ENCODE results near the gene KIFAP3.
"Not testable (repeated sequence)": the region's sequence is repeated elsewhere in the genome, so short reads cannot be mapped to it uniquely, and the experiment has no call there.

The KIFAP3 gene

DNA sequence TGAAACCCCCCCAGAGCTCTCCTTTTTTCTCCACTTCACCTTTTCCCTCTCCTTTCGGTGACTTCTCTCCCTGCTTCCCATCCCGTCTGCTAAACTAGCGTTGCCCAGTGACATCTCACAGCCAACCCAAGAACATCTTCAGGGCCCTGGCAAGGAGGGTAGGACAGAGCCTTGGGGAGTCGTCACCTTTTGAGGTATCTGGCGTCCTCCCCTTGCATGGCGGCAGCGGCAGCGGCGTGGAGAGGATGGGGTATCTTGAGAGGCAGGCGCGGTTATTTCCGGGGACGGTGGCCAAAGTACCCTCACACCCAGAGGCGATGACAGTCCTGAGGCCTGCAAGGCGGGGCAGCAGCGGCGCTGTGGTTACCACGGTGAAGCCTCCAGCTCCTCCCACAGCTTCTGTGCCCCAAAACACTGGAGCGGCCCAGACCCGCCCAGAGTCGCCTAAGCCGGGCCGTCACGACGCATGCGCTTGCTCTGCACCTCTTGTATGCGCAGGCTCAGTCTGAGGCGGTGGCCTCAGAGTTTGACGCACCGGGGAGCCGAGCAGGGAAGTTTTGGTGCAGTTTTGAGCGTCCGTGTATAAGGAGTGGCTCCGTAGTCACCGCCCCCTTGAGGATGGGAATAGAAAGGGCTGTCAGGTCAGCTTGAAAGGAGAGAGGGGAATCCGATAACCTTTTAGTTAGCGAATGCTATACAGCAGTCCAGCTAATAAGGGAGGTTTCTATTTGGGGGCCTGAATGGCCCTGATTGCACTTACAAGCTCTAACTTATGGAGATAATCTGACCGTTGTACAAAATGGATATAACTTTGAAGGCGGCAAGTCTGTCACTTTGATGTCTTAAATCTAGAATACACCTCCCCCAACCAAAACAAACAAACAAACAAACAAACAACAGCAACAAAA is at the start of gene KIFAP3:
KIFAP3 (minus strand) TSS at position 446 of the 908 bp plus-strand sequence; CDS start at position 218, 228 bp downstream.
- peak; percentile 93 for DNase-seq

GRCh38 chr1:170122366-170122765 is 47.9 kb upstream of the KIFAP3 start:
- no peak for DNase-seq

DNA sequence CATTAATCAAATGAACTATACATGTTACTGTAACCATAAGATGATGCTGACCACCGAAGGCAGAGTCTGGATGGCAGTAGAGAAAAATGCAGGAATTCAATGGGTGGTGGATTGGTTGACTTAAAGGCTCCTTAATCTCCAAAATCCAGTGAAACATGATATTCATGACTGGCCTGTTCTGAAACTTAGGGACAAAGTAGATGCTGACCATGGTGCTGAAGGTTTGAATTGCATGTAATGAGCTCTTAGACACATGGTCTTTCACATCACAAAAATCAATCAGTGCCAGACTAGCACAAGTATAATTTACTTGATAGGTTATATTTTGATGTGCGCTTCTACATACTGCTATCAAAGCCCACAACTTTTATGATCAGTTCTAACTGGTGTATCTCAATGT is 40.4 kb upstream of the KIFAP3 start:
- DNase-seq, result no peak

DNA sequence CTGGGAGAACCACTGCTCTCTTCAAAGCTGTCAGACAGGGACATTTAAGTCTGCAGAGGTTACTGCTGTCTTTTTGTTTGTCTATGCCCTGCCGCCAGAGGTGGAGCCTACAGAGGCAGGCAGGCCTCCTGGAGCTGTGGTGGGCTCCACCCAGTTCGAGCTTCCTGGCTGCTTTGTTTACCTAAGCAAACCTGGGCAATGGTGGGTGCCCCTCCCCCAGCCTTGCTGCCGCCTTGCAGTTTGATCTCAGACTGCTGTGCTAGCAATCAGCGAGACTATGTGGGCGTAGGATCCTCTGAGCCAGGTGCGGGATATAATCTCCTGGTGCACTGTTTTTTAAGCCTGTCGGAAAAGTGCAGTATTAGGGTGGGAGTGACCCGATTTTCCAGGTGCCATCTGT is 38.6 kb upstream of the KIFAP3 start:
- DNase-seq, result not testable (repeated sequence)

DNA sequence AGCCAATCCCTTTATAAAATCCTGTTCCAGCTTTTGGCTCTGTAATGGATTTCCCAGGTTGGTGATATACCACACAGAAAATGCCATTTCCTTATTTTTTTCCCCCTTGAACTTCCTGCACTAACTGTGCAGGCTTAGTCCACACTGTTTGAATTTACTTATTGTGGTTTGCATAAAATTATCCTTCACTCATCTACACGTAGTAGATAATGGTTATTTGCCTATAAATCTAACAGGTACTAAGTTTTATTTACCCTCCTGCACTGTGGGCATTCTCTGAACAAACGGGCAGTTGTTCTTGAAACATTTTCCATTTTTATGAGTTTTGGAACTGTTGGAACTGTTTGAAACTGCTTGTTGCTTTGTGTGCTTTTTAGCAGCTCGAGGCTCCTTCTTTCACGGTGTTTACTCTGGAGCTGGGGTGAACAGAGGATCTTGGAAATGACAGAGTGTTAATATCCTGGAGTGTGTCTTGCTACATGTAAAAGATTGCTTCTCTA is 23.0 kb upstream of the KIFAP3 start:
- no peak for DNase-seq

DNA sequence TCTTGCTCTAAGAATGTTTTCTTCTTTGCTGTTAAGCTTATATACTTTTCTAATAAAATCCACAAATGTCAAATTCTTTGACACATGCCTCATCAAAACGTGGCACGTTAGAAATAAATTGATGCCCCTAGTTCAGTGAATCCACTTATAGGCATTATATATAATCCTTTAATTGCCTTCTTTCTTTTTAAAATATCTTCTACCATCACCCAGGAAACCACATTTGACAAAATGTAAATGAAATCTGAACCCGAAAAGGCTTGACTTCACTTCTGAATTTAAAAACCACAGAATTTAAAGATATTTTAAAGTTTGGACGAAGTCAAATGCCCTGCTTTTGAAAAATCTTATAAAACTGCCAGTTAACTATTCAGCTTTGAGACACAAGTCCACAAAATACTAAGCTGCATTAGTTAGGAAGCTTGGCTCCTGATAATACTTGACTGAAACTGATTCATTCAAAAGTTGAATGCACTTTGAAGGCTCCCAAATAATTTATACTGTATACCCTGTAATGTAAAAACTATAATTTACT is 22.4 kb upstream of the KIFAP3 start:
- DNase-seq, result no peak

GRCh38 chr1:170095976-170096748 is 21.7 kb upstream of the KIFAP3 start:
- DNase-seq, result no peak

DNA sequence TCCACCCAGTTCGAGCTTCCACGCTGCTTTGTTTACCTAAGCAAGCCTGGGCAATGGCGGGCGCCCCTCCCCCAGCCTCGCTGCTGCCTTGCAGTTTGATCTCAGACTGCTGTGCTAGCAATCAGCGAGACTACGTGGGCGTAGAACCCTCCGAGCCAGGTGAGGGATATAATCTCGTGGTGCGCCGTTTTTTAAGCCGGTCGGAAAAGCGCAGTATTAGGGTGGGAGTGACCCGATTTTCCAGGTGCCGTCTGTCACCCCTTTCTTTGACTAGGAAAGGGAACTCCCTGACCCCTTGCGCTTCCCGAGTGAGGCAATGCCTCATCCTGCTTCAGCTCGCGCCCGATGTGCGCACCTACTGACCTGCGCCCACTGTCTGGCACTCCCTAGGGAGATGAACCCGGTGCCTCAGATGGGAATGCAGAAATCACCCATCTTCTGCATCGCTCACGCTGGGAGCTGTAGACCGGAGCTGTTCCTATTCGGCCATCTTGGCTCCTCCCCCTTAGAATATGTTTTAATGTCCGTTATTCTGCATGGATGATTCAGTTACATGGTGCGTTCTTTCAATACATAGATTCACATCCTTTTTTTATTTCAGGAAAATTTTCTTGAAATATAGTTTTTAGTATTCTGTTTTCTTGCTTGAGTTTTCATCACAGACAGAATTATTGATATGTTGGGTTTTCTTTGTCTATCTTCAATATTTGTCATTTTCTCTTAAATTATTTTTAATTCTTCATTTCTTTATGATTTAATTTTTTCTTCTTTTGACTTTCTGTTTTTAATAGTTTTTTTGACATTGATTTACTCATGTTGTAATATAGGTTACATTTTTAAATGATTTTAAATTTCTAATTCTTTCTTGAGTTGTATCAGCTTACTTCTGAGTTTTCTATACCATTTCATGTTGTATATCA is 20.5 kb upstream of the KIFAP3 start:
- not testable (repeated sequence) for DNase-seq

DNA sequence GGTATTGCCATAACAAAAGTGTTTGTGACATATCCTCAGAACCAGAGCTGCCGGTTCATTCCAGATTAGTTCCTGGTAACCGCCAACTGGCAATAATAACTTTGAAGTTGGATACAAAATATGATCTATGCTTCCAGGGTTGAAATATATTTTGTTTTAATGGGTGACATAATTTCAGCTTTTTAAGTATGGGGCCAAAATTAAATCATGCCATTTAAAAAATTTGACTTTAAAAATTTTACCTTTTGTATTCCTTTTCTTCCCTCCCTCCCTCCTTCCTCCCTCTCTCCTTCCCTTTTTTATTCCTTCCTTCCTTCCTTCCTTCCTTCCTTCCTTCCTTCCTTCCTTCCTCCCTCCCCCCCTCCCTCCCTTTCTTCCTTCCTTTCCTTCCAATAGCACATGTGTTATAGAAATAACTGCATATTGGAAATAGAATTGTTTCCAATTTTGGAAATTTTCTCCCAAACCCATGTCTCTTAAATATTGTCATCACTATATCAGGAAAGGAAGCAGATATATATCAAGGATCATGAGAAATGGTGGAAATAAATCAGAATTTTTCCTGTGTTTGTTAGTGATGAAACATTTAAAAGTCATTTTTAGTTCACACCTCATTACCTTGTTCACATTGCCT is 12.0 kb upstream of the KIFAP3 start:
- DNase-seq, result no peak

DNA sequence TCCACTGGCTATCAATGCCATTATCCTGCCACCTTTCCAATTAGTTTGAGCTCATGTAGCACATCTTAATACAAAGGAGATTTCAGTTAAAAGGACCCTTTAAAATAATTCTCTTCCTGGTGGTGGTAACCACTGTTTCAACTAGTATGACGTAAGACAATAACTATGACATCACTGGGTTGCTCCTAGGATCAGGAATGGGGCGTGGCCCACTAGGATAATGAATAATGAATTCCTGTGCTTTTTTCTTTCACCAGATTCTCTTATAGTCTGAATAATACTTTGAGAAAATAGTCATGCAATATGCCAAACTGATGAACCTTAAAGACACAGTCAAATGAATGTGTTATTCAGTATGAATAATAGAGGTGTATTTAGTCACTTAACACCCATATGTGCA is 10.6 kb upstream of the KIFAP3 start:
- no peak for DNase-seq

DNA sequence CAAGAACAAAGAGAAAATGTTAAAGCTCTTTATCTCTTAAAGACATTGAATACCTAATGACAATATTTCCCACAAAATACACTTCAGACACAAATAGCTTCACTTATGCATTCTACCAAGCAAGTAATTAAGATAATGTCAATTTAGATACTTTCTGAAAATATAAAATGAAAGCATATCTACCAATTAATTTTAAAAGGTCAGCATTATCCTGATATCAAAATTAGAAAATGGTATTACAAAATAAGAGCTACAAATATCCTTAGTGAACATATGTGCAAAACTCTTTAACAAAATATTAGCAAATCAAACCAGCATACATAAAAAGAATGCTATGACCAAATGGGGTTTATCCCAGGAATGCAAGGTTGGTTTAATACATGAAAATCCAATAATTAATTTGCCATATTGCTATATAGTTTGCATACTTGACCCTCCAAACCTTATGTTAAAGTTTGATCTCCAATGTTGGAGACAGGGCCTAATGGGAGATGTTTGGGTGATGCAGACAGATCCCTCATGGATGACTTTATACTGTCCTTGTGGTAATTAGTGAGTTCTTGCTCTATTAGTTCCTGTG is 4.2 kb upstream of the KIFAP3 start:
- no peak for DNase-seq

DNA sequence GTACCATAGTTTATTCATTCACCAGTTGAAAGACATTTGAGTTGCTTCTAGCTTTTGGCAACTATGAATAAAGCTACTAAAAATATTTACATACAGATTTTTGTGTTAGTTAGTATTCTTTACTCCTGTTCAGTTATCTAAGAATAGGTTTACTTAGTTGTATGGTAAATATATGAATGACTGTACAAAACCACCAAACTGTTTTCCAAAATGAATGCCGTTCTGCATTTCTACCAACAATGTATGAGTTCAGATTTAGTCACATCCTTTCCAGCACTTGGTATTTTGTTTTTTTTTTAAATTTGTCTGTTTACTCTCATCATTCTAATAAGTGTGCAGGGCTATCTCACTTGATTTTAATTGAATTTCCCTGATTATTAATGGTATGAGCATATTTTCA is 3.4 kb upstream of the KIFAP3 start:
- DNase-seq, result no peak

GRCh38 chr1:170076952-170077351 is 2.5 kb upstream of the KIFAP3 start:
- not testable (repeated sequence) for DNase-seq

DNA sequence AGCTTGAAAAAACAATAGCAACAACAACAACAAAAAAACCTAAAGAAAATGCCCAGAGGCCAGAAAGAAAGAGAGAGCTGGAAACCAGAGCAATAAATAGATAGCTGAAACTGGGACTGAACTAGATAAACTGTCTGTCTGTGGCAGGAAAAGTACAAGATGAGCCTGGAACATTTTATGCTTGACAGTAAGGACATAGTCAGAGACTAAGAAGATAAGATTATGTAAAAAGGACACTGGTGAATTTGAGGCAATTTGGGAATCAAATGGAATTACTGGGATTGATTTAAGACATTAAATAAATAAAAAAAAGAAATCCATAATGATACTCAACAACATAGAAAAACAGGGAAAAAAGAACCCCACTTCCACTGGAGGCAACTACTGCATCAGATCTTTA is 1.7 kb upstream of the KIFAP3 start:
- no peak for DNase-seq

- DNase-seq, result peak; percentile 1
Observed at GRCh38 chr1:170075186-170075585, 691 bp upstream of the KIFAP3 start.

DNA sequence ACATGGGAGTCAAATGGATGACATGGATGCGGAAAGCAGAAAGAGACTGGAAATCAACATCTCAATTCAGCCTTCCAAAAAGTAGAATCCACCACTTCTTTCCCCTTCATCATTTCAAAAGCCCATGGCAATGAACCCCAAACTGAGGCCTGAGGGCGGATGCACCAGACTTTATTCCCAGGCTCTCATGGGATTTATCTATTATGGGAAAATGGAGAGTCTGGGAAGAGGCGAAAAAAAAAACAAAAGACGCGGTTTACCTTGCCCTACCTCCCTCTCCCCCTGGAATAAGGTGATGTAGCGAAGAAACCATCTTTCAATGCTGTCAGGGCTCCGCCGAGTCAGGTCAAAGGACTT is 624 bp downstream of the KIFAP3 start:
- DNase-seq, result no peak

DNA sequence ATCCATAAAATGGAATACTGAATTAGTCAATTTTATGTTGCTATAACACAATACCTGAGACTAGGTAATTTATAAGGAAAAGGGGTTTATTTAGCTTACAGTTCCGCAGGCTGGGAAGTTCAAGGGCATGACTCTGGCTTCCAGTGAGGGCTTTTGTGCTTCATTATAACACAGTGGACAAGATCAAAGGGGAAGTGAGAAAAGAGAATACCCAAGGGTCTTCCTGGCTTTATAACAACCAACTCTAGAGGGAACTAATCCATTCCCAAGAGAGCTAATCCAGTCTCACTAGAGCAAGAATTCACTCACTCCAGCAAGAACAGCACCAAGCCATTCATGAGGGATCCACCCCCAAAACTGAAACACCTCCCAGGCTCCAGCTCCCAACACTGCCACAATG is 3.1 kb downstream of the KIFAP3 start:
- DNase-seq, result no peak

DNA sequence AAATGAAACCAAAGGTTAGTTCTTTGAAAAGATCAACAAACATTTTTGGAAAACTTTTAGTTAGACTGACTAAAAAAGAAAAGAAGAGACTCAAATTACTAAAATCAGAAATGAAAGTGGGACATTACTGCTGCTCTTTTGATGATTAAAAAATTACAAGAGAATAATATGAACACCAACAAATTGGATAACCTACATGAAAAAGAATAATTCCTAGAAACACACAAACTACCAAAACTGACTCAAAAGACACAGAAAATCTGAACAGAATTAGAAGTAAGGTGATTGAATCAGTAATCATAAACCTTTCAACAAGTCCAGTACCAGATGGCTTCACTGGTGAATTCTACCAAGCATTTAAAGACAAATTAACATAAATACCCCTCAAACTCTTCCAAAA is 5.6 kb downstream of the KIFAP3 start:
- DNase-seq, result no peak

DNA sequence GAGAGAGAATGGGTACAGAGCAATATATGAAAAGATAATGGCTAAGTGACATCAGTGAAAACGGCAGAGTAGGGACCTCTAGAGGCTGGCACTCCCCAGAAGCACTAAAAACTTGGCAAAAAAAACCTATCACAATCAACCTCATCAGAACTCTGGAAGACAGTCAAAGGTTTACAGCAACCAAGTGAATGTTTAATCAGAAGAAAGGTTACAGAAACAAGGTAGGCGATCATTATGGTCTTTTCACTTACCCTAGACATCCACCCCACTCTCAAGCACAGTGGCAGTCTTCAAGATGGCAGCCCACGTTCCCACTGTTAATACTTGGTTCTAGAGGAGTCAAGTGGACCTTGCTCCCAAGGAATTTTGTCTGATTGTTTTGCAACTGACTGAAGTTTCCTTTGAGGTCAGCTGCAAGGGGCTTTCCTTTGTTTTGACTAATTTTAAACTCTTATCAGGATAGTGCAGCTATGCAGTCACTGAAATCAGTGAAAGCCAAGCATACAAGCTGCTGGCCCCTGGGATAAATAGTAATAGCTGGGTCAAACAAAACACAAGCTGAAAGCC is 7.2 kb downstream of the KIFAP3 start:
- DNase-seq, result no peak

DNA sequence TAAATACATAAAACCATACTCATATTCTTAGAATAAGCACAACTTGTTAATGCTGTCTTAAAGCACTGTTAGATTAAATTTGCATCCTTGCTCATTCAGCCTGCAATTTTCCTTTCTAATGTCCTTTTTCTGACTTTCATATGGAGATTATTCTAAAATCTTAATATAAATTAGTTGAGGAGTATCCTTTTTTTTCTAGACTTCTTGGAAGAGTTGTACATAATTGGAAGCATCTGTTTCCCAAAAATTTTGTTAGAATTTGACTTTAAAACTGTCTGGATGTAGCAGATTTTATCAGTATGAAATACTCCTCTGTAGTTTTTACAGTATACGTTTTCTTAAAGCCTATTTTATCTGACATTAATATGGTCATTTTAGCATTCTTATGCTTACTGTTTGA is 9.7 kb downstream of the KIFAP3 start:
- DNase-seq, result no peak

DNA sequence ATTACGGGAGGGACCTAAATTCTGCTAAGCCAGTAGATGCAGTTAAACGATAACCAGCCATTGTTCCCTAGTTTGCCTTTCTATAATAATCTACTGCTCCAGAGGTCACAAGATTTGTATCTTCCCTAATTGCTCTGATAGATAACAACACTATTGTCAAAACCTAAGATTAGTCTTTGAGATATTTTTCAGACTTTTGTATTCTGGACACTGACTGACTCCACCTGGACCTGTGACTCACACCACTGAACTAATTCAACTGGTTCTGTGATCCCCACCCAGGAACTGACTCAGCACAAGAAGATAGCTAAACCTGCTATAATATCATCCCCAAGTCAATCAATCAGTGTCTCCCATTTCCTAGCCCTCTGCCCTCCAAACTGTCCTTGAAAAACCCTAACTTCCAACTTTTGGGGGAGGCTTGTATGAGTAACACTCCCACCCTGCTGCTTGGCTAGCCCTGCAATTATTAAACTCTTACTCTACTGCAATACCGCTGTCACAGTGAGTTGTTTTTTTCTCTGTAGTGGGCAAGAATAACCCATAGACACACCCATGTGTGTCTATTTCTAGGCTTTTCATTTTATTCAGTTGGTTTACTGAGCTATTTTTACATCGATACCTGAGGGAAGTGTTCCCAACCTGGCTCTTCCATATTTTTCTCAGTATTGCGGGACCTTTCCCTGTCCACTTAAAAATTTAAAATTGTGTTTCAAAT is 11.2 kb downstream of the KIFAP3 start:
- DNase-seq, result no peak
